ENCODE results near the gene APOC1.
"Not testable (repeated sequence)": the region's sequence is repeated elsewhere in the genome, so short reads cannot be mapped to it uniquely, and the experiment has no call there.

The APOC1 gene

GRCh38 chr19:44914433-44915206 lies at the start of gene APOC1:
Gene APOC1 (plus strand): TSS chr19:44914608. CDS start chr19:44914892, 284 bp downstream.
- peak; percentile 62 to 70 for DNase-seq (ENCODE audit: low read depth in 2 of 2)

- no peak for DNase-seq (ENCODE audit: low read depth in 2 of 2)
Observed at GRCh38 chr19:44865196-44865767, 49.1 kb upstream of the APOC1 start.

- no peak for DNase-seq (ENCODE audit: low read depth in 2 of 2)
Observed at GRCh38 chr19:44866664-44867063, 47.7 kb upstream of the APOC1 start.

- DNase-seq (ENCODE audit: low read depth in 2 of 2), result no peak
Observed at GRCh38 chr19:44867578-44867977, 46.8 kb upstream of the APOC1 start.

GRCh38 chr19:44869733-44870470 lies 44.5 kb upstream of the APOC1 start:
- DNase-seq (ENCODE audit: low read depth in 2 of 2), result no peak

GRCh38 chr19:44871809-44872208 lies 42.6 kb upstream of the APOC1 start:
- DNase-seq (ENCODE audit: low read depth in 2 of 2), result no peak

GRCh38 chr19:44872661-44873060 lies 41.7 kb upstream of the APOC1 start:
- DNase-seq (ENCODE audit: low read depth in 2 of 2), result no peak

- no peak for DNase-seq (ENCODE audit: low read depth in 2 of 2)
Observed at GRCh38 chr19:44874317-44874716, 40.1 kb upstream of the APOC1 start.

- no peak for DNase-seq (ENCODE audit: low read depth in 2 of 2)
Observed at GRCh38 chr19:44875666-44876451, 38.5 kb upstream of the APOC1 start.

GRCh38 chr19:44876930-44877535 lies 37.4 kb upstream of the APOC1 start:
- no peak for DNase-seq (ENCODE audit: low read depth in 2 of 2)

GRCh38 chr19:44878120-44878865 lies 36.1 kb upstream of the APOC1 start:
- DNase-seq (ENCODE audit: low read depth in 2 of 2), result no peak

- no peak for DNase-seq (ENCODE audit: low read depth in 2 of 2)
Observed at GRCh38 chr19:44879309-44880065, 34.9 kb upstream of the APOC1 start.

GRCh38 chr19:44882063-44882462 lies 32.3 kb upstream of the APOC1 start:
- DNase-seq (ENCODE audit: low read depth in 2 of 2), result no peak

GRCh38 chr19:44882619-44883397 lies 31.6 kb upstream of the APOC1 start:
- DNase-seq (ENCODE audit: low read depth in 2 of 2), result not testable (repeated sequence)

GRCh38 chr19:44883922-44884321 lies 30.5 kb upstream of the APOC1 start:
- DNase-seq (ENCODE audit: low read depth in 2 of 2), result no peak

- DNase-seq (ENCODE audit: low read depth in 2 of 2), result no peak
Observed at GRCh38 chr19:44884566-44884965, 29.8 kb upstream of the APOC1 start.

- no peak for DNase-seq (ENCODE audit: low read depth in 2 of 2)
Observed at GRCh38 chr19:44886141-44886540, 28.3 kb upstream of the APOC1 start.

GRCh38 chr19:44887648-44888047 lies 26.8 kb upstream of the APOC1 start:
- DNase-seq (ENCODE audit: low read depth in 2 of 2), result no peak

- not testable (repeated sequence) for DNase-seq (ENCODE audit: low read depth in 2 of 2)
Observed at GRCh38 chr19:44888335-44888734, 26.1 kb upstream of the APOC1 start.
